ENCODE data around the gene DLG2. TPM values are rescaled to one million over a fixed set of nuclear protein-coding genes. Genes with fewer than 3 reads are reported as not detected.

The DLG2 gene
- total and polyA plus RNA-seq, 9 of the 15 experiments (the other 6 are each of a cell fraction or from before 2014, with no cell fraction given) = 0.52 to 1.6 (median 0.95) TPM

DNA sequence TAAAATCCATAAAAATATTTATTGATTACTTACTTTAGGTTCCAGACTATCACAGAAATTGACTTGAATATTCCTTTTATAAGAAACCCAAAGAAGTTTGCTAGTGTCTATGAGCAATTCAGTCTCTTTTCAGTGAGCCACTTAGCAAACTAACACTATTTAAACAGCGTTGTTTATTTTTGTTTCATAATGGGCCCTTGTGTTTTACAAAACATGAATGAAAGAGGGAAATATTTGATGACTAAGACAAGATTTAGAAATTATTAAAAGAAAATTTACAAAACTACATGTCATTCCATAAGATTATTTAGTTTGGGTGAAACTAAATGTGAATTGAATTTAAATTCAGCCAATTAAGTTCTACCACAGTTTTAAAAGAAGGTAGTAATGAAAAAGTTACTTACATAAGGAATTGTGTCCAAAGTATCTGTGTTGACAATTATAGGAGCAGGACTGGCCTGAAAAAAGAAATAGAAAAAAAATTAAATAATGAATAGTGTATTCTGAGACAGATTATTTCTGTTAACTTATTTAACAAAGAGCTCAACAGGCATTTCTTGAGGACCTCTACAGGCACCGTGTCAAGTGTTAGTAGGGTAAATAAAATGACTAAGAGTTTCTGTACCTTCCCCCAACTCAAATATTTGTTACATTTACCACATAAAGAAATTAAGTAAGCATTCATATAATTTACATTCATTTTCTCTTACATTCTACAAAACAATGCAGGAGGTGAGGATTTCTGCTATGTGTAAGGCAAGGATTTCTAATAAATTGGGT, 1376.1 kb downstream of the DLG2 start:
- intact Hi-C loops (cut with micrococcal nuclease) (no loop called here), in situ Hi-C loops (cut with MboI) (no loop called here)
- no peak overlapping the region for H3K27ac ChIP-seq (ENCODE audit: extremely low read depth, low read depth, low read length)
- ChIA-PET CTCF (ENCODE audit: low intra/inter-chr PET ratio) (no interaction called here), POLR2A (no interaction called here)
- 0% methylated on average over 2 of the region's 2 CpGs for WGBS (ENCODE audit: insufficient coverage, low coverage, missing lambda C conversion rate)
- H3K36me3 ChIP-seq (ENCODE audit: control insufficient read depth, insufficient read depth, low read length) = no peaks in the 10 kb centered on the region
- no peaks in the 10 kb centered on the region for H3K9me1 ChIP-seq (ENCODE audit: control insufficient read depth, insufficient read depth, low read length)
- BruUV-seq (replicated peaks) = no TSS peak
- H3K79me2 ChIP-seq (ENCODE audit: control insufficient read depth, insufficient read depth, low read length) = no peaks in the 10 kb centered on the region
- ATAC-seq (no peak), FAIRE-seq (no peak), DNase-seq (ENCODE audit: extremely low read depth in 1 of 4, low spot score in 3 of 4) (no peak)
- no peak overlapping the region for H3K4me3 ChIP-seq
- no peak overlapping the region for H3K9ac ChIP-seq (ENCODE audit: insufficient read depth in 1 of 2, low read depth in 2 of 2, low read length in 2 of 2)
- H3K27me3 ChIP-seq (ENCODE audit: control insufficient read depth in 2 of 2, insufficient read depth in 2 of 2, low read length in 2 of 2) = no peaks in the 10 kb centered on the region
- H3K4me1 ChIP-seq (replicated peaks in 1 of 2; ENCODE audit: control insufficient read depth in 2 of 2, insufficient read depth in 2 of 2, low read length in 2 of 2) = no peaks in the 10 kb centered on the region
- no peak overlapping the region for H2AFZ ChIP-seq (ENCODE audit: low read depth, low read length)
- no peaks in the 10 kb centered on the region for H3K9me3 ChIP-seq (replicated peaks; ENCODE audit: control insufficient read depth, insufficient read depth, low read depth, low read length)
- no peaks in the 10 kb centered on the region for H4K20me1 ChIP-seq (replicated peaks; ENCODE audit: control insufficient read depth, insufficient read depth, low read length)
- H3K4me2 ChIP-seq (ENCODE audit: insufficient read depth, low read length) = no peak overlapping the region
- TF ChIP-seq RAD21 (CRISPR knock-in tag; conservative IDR thresholded peaks at IDR 0.05 in 1 of 2, IDR thresholded peaks at IDR 0.05 in 1 of 2) = no peak
- TF ChIP-seq, protein P1, sequence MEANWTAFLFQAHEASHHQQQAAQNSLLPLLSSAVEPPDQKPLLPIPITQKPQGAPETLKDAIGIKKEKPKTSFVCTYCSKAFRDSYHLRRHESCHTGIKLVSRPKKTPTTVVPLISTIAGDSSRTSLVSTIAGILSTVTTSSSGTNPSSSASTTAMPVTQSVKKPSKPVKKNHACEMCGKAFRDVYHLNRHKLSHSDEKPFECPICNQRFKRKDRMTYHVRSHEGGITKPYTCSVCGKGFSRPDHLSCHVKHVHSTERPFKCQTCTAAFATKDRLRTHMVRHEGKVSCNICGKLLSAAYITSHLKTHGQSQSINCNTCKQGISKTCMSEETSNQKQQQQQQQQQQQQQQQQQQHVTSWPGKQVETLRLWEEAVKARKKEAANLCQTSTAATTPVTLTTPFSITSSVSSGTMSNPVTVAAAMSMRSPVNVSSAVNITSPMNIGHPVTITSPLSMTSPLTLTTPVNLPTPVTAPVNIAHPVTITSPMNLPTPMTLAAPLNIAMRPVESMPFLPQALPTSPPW (CRISPR knock-in tag; IDR thresholded peaks at IDR 0.05) = no peak
- TF ChIP-seq GATA2 (CRISPR knock-in tag; IDR thresholded peaks at IDR 0.05) = no peak
- no peak for TF ChIP-seq TOE1 (IDR thresholded peaks at IDR 0.05; ENCODE audit: borderline replicate concordance)
- no peak for TF ChIP-seq TOE1 (CRISPR knock-in tag; IDR thresholded peaks at IDR 0.05; ENCODE audit: borderline replicate concordance, low read depth)
- TF ChIP-seq ZNF282 (CRISPR knock-in tag; IDR thresholded peaks at IDR 0.05) = no peak
- TF ChIP-seq XRCC4 (IDR thresholded peaks at IDR 0.05; ENCODE audit: extremely low read depth, insufficient read depth, insufficient read length) = no peak
- TF ChIP-seq, protein P2, sequence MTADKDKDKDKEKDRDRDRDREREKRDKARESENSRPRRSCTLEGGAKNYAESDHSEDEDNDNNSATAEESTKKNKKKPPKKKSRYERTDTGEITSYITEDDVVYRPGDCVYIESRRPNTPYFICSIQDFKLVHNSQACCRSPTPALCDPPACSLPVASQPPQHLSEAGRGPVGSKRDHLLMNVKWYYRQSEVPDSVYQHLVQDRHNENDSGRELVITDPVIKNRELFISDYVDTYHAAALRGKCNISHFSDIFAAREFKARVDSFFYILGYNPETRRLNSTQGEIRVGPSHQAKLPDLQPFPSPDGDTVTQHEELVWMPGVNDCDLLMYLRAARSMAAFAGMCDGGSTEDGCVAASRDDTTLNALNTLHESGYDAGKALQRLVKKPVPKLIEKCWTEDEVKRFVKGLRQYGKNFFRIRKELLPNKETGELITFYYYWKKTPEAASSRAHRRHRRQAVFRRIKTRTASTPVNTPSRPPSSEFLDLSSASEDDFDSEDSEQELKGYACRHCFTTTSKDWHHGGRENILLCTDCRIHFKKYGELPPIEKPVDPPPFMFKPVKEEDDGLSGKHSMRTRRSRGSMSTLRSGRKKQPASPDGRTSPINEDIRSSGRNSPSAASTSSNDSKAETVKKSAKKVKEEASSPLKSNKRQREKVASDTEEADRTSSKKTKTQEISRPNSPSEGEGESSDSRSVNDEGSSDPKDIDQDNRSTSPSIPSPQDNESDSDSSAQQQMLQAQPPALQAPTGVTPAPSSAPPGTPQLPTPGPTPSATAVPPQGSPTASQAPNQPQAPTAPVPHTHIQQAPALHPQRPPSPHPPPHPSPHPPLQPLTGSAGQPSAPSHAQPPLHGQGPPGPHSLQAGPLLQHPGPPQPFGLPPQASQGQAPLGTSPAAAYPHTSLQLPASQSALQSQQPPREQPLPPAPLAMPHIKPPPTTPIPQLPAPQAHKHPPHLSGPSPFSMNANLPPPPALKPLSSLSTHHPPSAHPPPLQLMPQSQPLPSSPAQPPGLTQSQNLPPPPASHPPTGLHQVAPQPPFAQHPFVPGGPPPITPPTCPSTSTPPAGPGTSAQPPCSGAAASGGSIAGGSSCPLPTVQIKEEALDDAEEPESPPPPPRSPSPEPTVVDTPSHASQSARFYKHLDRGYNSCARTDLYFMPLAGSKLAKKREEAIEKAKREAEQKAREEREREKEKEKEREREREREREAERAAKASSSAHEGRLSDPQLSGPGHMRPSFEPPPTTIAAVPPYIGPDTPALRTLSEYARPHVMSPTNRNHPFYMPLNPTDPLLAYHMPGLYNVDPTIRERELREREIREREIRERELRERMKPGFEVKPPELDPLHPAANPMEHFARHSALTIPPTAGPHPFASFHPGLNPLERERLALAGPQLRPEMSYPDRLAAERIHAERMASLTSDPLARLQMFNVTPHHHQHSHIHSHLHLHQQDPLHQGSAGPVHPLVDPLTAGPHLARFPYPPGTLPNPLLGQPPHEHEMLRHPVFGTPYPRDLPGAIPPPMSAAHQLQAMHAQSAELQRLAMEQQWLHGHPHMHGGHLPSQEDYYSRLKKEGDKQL (CRISPR knock-in tag; IDR thresholded peaks at IDR 0.05; ENCODE audit: borderline replicate concordance) = no peak
- TF ChIP-seq TAF1 (IDR thresholded peaks at IDR 0.05; ENCODE audit: control insufficient read depth, extremely low read depth, insufficient read depth, low read length, severe bottlenecking) = no peak
- TF ChIP-seq, protein P3, sequence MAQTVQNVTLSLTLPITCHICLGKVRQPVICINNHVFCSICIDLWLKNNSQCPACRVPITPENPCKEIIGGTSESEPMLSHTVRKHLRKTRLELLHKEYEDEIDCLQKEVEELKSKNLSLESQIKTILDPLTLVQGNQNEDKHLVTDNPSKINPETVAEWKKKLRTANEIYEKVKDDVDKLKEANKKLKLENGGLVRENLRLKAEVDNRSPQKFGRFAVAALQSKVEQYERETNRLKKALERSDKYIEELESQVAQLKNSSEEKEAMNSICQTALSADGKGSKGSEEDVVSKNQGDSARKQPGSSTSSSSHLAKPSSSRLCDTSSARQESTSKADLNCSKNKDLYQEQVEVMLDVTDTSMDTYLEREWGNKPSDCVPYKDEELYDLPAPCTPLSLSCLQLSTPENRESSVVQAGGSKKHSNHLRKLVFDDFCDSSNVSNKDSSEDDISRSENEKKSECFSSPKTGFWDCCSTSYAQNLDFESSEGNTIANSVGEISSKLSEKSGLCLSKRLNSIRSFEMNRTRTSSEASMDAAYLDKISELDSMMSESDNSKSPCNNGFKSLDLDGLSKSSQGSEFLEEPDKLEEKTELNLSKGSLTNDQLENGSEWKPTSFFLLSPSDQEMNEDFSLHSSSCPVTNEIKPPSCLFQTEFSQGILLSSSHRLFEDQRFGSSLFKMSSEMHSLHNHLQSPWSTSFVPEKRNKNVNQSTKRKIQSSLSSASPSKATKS (CRISPR knock-in tag; IDR thresholded peaks at IDR 0.05) = no peak
- no peak for TF ChIP-seq PTBP1 (IDR thresholded peaks at IDR 0.05; ENCODE audit: low read depth, low read length)
- TF ChIP-seq BMI1 (IDR thresholded peaks at IDR 0.05; ENCODE audit: low read length) = no peak

Measured in K562 (cell line).